GM19238 (cell line): ENCODE results near the gene FAM53A.
A peak's percentile ranks its signal among the peaks of the same experiment; 100 is the strongest.
"Not testable (repeated sequence)": the region's sequence is repeated elsewhere in the genome, so short reads cannot be mapped to it uniquely, and the experiment has no call there.

Experiments
- DNase-seq: peaks from one replicate; pipeline ENCODE4 v3.0.0; 2011; ENCODE audit warnings: low spot score; ENCODE audit not compliant: insufficient read length

Gene FAM53A

DNA sequence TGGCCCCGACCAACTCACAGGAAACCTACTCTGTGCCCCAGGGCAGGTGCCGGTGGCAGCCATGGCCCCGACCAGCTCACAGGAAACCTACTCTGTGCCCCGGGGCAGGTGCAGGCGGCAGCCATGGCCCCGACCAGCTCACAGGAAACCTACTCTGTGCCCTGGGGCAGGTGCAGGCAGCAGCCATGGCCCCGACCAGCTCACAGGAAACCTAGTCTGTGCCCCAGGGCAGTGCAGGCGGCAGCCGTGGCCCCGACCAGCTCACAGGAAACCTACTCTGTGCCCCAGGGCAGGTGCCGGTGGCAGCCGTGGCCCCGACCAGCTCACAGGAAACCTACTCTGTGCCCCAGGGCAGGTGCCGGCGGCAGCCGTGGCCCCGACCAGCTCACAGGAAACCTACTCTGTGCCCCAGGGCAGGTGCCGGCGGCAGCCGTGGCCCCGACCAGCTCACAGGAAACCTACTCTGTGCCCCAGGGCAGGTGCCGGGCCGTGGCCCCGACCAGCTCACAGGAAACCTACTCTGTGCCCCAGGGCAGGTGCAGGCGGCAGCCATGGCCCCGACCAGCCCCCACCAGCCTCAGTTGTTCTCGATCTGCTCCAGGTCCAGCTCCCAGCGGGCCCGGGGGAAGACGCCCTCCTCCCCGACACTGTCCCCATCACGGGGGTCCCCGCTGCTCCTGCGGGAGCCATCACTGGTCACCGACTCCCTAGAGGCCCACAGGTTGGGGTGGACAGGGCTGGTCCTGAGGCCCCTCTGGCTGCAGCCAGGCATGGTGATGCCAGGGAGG, 43.2 kb downstream of the FAM53A start:
- DNase-seq = not testable (repeated sequence)

DNA sequence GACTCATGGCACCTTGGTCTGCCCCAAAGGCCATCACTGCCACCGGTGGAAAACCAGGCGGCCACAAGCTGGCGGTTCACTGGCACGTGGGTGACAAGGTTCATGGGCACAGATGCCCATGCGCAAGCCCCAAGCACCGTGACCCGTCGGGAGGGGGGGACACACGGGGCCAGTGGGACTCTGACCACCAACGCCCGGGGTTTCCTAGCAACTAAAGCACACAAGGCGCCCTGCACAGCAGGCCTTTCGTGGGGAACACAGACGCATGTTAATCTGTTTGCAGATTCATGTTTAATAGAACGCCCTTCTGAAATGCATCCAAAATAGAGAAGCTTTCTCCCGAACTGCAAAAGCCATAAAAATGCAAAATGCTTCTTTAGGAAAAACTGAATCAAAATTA, 43.9 kb downstream of the FAM53A start:
- no peak for DNase-seq

DNA sequence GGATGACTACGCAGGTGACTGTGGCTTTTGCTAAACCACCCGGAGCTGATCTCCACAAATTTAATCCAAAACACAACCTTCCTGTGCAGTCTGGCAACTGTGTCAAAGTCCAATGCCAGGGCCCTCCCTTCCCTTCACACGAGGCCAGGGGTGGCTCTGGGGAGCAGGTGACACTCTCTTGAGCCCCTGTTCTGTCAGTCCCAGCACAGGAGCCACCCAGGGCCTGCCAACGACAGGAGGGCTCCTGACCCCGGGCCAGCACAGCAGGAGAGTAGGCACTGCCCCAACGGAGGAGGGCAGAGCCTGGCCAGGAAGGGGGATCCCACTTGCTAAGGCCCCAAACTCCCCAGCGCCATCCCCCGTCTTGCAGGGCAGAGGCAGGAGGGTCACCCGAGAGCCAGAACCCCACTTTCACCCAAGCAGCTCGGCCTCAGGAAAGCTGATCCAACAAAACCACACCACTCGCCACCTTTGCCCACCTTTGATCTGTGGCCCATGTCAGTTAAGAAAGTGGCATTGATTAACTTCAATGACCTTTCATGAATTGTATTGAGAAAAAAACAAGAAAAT, 44.7 kb downstream of the FAM53A start:
- no peak for DNase-seq

- no peak for DNase-seq
These were observed 45.2 kb downstream of the FAM53A start for GRCh38 chr4:1638873-1639272.

DNA sequence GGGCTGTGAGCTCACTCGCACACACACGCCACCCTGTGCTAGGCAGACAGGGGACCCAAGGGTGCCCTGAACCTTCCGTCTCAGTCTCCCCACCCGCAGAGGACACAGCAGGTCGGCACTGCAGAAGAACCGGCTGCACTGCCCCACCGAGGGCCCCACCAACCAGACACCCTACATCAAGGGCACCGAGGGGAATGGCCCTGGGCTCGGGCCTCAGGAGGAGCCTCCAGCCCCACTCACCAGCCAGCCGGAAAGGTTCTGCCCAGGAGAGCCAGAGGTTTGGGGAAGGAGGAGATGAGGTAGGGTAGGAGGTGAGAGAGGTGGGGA, 45.9 kb downstream of the FAM53A start:
- DNase-seq = no peak

- DNase-seq = no peak
These were observed 46.4 kb downstream of the FAM53A start for GRCh38 chr4:1637580-1638271.

DNA sequence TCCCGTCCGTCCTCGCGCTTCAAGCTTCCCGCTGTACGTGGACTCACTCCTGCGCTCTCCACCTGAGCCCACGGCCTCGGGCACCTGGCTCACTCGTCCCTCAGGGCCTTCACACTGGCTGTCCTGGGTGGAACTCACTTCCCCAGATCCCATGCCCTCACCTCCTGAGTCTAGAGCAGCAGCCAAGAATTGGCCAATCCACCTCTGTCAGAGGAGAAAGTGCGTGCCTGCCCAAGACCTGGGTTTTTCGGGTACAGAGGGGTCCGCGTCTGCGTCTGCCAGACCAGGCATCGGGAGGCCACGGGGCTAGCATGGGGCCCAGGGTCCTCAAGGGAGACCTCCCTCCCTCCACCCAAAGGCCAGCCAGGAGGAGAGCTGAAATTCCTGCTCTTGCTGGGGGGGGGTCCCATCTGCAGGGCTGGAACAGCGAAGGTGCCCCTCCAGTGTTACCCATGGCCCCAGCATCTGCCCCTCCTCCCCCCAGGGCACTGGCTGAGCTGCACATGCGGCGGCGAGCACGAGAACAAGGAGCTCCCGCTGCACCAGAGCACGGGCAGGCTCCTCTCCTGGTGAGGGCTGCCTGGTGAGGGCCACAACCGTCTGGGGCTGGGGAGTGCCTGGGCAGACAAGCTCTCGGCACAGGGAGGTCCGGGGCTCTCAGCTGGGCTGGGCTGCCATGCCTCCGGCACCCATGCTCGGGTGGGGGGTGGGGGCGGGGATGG, 47.5 kb downstream of the FAM53A start:
- DNase-seq = no peak

DNA sequence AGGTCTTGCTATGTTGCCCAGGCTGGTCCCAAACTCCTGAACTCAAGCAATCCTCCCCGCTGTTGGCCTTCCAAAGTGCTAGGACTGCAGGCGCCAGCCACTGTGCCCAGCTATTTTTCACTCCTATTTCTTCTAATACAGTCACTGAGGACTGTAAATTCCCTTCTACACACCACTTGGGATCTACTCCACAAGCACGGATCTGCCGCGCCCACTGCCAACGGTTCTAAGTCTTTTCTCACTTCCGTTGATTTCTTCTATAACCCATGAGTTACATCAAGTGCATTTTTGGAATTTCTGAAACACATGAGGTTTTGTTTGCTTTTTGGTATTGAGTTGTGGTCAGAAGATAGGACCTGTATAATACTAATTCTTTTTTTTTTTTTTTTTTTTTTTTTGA, 48.6 kb downstream of the FAM53A start:
- no peak for DNase-seq

DNA sequence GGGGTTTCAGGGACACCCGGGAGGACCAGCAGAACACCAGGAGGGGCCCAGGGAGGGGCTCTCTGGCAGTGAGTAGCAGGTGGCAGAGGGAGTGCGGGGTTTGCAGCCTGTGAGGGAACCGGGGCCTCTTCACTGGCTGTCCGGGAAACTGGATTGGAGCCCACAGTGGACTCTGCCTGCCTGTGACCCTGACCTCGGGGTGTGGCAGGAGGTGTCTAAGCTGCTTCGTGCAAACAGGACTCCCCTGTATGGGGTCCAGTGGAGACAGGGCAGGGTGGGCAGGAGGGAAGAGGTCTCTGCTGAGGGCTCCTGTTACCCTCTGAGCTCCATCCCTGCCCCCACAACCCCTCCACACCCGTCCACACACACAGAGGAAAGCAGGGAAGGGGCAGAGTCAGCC, 50.1 kb downstream of the FAM53A start:
- no peak for DNase-seq

- DNase-seq = no peak
These were observed 51.7 kb downstream of the FAM53A start for GRCh38 chr4:1632109-1633104.

DNA sequence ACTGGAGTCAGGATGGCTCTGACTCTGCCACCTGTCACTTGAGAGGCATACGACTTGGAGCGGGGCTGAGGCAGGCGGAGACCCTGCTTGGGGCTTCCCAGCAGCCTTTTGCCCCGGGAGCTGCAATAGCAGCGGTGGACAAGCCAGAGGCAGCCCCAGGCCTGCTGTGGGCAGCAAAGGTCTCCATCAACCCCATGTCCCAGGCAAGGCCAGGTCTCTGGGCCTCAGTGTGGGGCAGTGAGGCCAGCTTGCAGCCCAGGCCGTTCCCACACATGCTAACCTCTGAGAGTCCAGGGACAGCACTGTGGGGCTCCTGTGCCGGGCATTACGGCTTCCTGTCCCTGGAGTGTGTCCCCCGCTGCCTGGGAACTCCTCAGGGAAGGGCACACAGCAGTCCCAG, 53.0 kb downstream of the FAM53A start:
- DNase-seq = no peak

- DNase-seq = no peak
These were observed 53.8 kb downstream of the FAM53A start for GRCh38 chr4:1630266-1630665.

GRCh38 chr4:1629699-1630083, 54.4 kb downstream of the FAM53A start:
- DNase-seq = no peak

DNA sequence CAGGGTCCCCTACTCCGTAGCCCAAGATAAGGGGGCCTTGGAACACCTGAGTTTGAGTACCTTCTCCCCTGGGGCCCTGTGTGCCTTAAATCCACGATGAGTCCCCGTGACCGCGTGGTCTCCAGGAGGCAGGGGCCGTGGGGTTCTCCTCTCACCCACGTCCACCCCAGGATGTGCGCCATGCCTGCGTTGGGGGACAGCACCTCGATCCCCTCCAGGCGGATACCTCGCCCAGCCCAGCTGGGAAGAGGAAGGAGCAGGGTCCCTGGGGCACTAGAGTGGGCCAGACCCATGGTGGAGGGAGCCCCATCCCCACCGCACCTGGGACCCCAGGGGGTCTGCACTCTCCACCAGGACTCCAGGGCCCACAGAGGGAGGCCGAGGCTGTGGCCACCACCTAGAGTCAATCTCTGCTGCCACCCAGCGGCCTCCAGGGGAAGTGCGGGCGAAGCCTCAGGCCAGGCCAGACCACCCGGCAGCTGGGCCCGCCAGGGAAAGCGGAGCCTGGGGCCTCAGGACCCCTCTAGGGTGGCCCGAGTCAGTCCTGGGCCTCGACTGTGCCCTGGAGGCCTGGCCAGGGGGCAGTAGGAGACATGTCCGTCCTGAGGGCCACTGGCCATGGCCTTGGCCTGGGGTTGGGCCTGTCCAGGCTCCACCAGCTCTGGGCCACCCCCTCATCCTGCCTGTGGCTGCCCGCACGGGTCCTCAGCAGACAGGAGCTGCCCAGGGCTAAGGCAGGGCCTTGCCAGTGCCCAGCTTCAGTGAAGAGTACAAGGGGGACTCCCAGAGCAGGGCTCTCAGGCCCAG, 55.0 kb downstream of the FAM53A start:
- DNase-seq = peak; percentile 71

- DNase-seq = no peak
These were observed 56.4 kb downstream of the FAM53A start for GRCh38 chr4:1627417-1628313.

- DNase-seq = no peak
These were observed 57.2 kb downstream of the FAM53A start for GRCh38 chr4:1626941-1627340.

GRCh38 chr4:1626151-1626550, 58.0 kb downstream of the FAM53A start:
- no peak for DNase-seq

GRCh38 chr4:1625600-1626138, 58.4 kb downstream of the FAM53A start:
- DNase-seq = no peak

DNA sequence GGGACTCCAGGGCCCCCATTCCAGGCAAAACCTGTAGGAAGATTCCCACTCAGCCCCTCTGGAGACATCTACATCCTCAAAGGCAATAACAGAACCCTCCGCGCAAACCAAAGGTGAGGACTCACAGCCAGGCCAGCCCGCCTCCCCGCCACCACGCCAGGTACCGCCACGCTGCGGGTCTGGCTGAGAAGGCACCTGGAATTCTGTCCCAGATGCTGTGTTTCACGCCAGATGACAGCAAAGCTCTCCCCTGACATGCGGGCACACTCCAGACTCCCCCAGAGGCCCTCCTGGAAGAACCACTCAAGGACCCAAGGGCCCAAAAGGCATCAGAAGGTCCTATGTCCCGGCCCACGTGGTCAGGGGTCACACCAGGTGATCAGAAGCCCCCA, 59.6 kb downstream of the FAM53A start:
- no peak for DNase-seq
